Astrocyte (in vitro differentiated cells and primary cell): Measurements from ENCODE around the gene VOPP1.

Source experiments
- CTCF ChIP-seq: IDR thresholded peaks from 2 replicates; pipeline ENCODE4 v1.5.1; 2011; ENCODE audit warnings: low read depth, mild to moderate bottlenecking, inconsistent platforms, low read length, moderate library complexity; ENCODE audit not compliant: insufficient read depth
- EZH2 ChIP-seq: IDR thresholded peaks from 2 replicates; pipeline ENCODE4 v1.6.1; 2012; ENCODE audit warnings: mild to moderate bottlenecking, low read length, inconsistent platforms; ENCODE audit not compliant: insufficient read depth

GRCh38 chr7:55483046-55483445 is 89.3 kb downstream of the VOPP1 start:
- no peak for TF ChIP-seq CTCF
- TF ChIP-seq EZH2: no peak
